ENCODE measurements around the gene FCSK.
"Not testable (repeated sequence)": the region's sequence is repeated elsewhere in the genome, so short reads cannot be mapped to it uniquely, and the experiment has no call there.

The FCSK gene

GRCh38 chr16:70522216-70523075 lies 68.1 kb downstream of the FCSK start:
- Histone ChIP-seq H3K27ac (ENCODE audit: low read length) (peak overlapping the region; percentile 99), H3K4me1 (ENCODE audit: control insufficient read depth in 1 of 2, insufficient read depth in 2 of 2, low read length in 2 of 2) (peaks cover 10 to 34% of the 10 kb centered on the region in 2 donors), H3K27me3 (ENCODE audit: low read depth, low read length) (no peaks in the 10 kb centered on the region), H3K9me3 (ENCODE audit: control insufficient read depth in 1 of 2, low read length in 2 of 2) (no peaks in the 10 kb centered on the region), H3K4me3 (ENCODE audit: low read depth in 1 of 2, low read length in 2 of 2) (peak overlapping the region; percentile 99 to 100), H3K36me3 (ENCODE audit: control insufficient read depth in 1 of 2, insufficient read depth in 2 of 2, low read length in 2 of 2) (peaks cover 15 to 17% of the 10 kb centered on the region in 2 donors)

- Histone ChIP-seq H3K27ac (ENCODE audit: low read length) (peak within 1 kb of the TSS; percentile 99), H3K36me3 (ENCODE audit: control insufficient read depth in 1 of 2, insufficient read depth in 2 of 2, low read length in 2 of 2) (peaks cover 12 to 14% of the 10 kb centered on the region in 2 donors), H3K27me3 (ENCODE audit: low read depth, low read length) (no peaks in the 10 kb centered on the region), H3K9me3 (ENCODE audit: control insufficient read depth in 1 of 2, low read length in 2 of 2) (no peaks in the 10 kb centered on the region), H3K4me3 (ENCODE audit: low read depth in 1 of 2, low read length in 2 of 2) (peak within 1 kb of the TSS; percentile 99 to 100), H3K4me1 (ENCODE audit: control insufficient read depth in 1 of 2, insufficient read depth in 2 of 2, low read length in 2 of 2) (peaks cover 10 to 36% of the 10 kb centered on the region in 2 donors)
These were observed 68.8 kb downstream of the FCSK start, which contains the start of gene COG4 for GRCh38 chr16:70523076-70523742. COG4 (minus strand) TSS chr16:70523554; CDS start chr16:70523543, 11 bp downstream.

GRCh38 chr16:70523743-70524398 lies 69.5 kb downstream of the FCSK start, which contains the start of gene SF3B3:
SF3B3 (plus strand) TSS chr16:70523816; CDS start chr16:70526657, 2,841 bp downstream.
- H3K4me3 ChIP-seq (ENCODE audit: low read depth in 1 of 2, low read length in 2 of 2): peak within 1 kb of the TSS; percentile 99 to 100
- H3K36me3 ChIP-seq (ENCODE audit: control insufficient read depth in 1 of 2, insufficient read depth in 2 of 2, low read length in 2 of 2): peaks cover 18 to 19% of the 10 kb centered on the region in 2 donors
- H3K4me1 ChIP-seq (ENCODE audit: control insufficient read depth in 1 of 2, insufficient read depth in 2 of 2, low read length in 2 of 2): peaks cover 10 to 40% of the 10 kb centered on the region in 2 donors
- no peaks in the 10 kb centered on the region for H3K27me3 ChIP-seq (ENCODE audit: low read depth, low read length)
- H3K27ac ChIP-seq (ENCODE audit: low read length): peak within 1 kb of the TSS; percentile 99
- H3K9me3 ChIP-seq (ENCODE audit: control insufficient read depth in 1 of 2, low read length in 2 of 2): no peaks in the 10 kb centered on the region

GRCh38 chr16:70524399-70524825 lies 70.0 kb downstream of the FCSK start:
- H3K27me3 ChIP-seq (ENCODE audit: low read depth, low read length); H3K9me3 ChIP-seq (ENCODE audit: control insufficient read depth in 1 of 2, low read length in 2 of 2): not testable (repeated sequence)
- Histone ChIP-seq H3K4me1 (ENCODE audit: control insufficient read depth in 1 of 2, insufficient read depth in 2 of 2, low read length in 2 of 2) (peaks cover 15 to 46% of the 10 kb centered on the region in 2 donors), H3K27ac (ENCODE audit: low read length) (peak overlapping the region; percentile 99), H3K4me3 (ENCODE audit: low read depth in 1 of 2, low read length in 2 of 2) (peak overlapping the region; percentile 99 to 100), H3K36me3 (ENCODE audit: control insufficient read depth in 1 of 2, insufficient read depth in 2 of 2, low read length in 2 of 2) (peaks cover 21 to 24% of the 10 kb centered on the region in 2 donors)

GRCh38 chr16:70526403-70526802 lies 72.0 kb downstream of the FCSK start:
- H3K4me3 ChIP-seq (ENCODE audit: low read depth in 1 of 2, low read length in 2 of 2): no peak overlapping the region
- H3K36me3 ChIP-seq (ENCODE audit: control insufficient read depth in 1 of 2, insufficient read depth in 2 of 2, low read length in 2 of 2): peaks cover 31 to 33% of the 10 kb centered on the region in 2 donors
- H3K4me1 ChIP-seq (ENCODE audit: control insufficient read depth in 1 of 2, insufficient read depth in 2 of 2, low read length in 2 of 2): peaks cover 16 to 51% of the 10 kb centered on the region in 2 donors
- H3K27me3 ChIP-seq (ENCODE audit: low read depth, low read length): no peaks in the 10 kb centered on the region
- H3K27ac ChIP-seq (ENCODE audit: low read length): no peak overlapping the region
- H3K9me3 ChIP-seq (ENCODE audit: control insufficient read depth in 1 of 2, low read length in 2 of 2): no peaks in the 10 kb centered on the region

GRCh38 chr16:70527315-70527996 lies 73.1 kb downstream of the FCSK start:
- H3K27ac ChIP-seq (ENCODE audit: low read length): no peak overlapping the region
- peaks cover 14 to 48% of the 10 kb centered on the region in 2 donors for H3K4me1 ChIP-seq (ENCODE audit: control insufficient read depth in 1 of 2, insufficient read depth in 2 of 2, low read length in 2 of 2)
- no peaks in the 10 kb centered on the region for H3K9me3 ChIP-seq (ENCODE audit: control insufficient read depth in 1 of 2, low read length in 2 of 2)
- no peaks in the 10 kb centered on the region for H3K27me3 ChIP-seq (ENCODE audit: low read depth, low read length)
- H3K36me3 ChIP-seq (ENCODE audit: control insufficient read depth in 1 of 2, insufficient read depth in 2 of 2, low read length in 2 of 2): peaks cover 39 to 44% of the 10 kb centered on the region in 2 donors
- H3K4me3 ChIP-seq (ENCODE audit: low read depth in 1 of 2, low read length in 2 of 2): no peak overlapping the region

GRCh38 chr16:70529051-70529777 lies 74.8 kb downstream of the FCSK start:
- H3K27ac ChIP-seq (ENCODE audit: low read length): no peak overlapping the region
- no peaks in the 10 kb centered on the region for H3K27me3 ChIP-seq (ENCODE audit: low read depth, low read length)
- H3K36me3 ChIP-seq (ENCODE audit: control insufficient read depth in 1 of 2, insufficient read depth in 2 of 2, low read length in 2 of 2): peaks cover 56 to 61% of the 10 kb centered on the region in 2 donors
- no peak overlapping the region for H3K4me3 ChIP-seq (ENCODE audit: low read depth in 1 of 2, low read length in 2 of 2)
- no peaks in the 10 kb centered on the region for H3K9me3 ChIP-seq (ENCODE audit: control insufficient read depth in 1 of 2, low read length in 2 of 2)
- peaks cover 10 to 40% of the 10 kb centered on the region in 2 donors for H3K4me1 ChIP-seq (ENCODE audit: control insufficient read depth in 1 of 2, insufficient read depth in 2 of 2, low read length in 2 of 2)
